ENCODE results near the gene TMEM164.
"Not testable (repeated sequence)": the region's sequence is repeated elsewhere in the genome, so short reads cannot be mapped to it uniquely, and the experiment has no call there.

The TMEM164 gene

DNA sequence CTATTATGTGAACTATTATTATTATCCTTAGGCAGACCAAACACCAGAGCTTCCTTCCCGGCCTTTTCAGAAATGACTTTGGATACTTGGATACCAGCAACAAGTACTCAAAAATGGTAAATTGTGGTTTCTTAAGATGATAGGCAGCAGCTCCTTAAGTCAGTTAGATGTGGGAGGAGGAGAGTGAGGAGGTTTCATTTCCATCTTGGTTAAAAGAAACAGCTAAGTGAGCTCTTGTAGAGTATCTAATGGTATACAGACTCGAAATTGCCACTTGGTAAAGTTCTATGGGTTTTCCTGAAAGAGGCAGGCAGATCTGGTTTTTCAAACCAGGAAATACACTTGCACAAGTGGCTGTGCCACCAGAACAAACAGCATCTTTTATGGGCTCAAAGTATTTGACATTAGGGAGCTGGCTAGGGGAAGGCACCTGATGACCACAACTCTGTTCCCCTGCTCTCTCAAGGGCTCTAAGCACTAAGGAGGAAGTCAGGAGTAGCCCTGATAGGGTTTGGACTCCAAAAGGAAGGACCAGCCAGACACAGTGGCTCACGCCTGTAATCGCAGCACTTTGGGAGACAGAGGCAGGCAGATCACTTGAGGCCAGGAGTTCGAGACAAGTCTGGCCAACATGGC, 130.9 kb downstream of the TMEM164 start:
- no peak for DNase-seq (ENCODE audit: low spot score)

DNA sequence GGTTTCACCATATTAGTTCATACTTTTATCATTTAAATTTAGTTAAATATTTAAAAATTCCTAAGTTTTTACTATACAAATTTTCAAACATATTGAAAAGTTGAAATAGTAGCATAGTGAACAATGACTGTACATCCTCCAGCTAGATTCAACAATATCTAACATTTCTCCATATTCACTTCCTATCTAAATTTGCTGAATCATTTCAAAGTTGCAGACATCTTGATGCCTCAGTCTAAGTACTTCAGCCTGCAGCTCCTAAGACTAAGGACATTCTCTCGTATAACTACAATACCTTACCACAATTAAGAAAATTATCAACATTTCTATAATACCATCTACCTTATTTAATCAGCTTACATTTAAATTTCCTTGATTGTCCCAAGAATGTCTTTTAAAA, 132.7 kb downstream of the TMEM164 start:
- no peak for DNase-seq (ENCODE audit: low spot score)

DNA sequence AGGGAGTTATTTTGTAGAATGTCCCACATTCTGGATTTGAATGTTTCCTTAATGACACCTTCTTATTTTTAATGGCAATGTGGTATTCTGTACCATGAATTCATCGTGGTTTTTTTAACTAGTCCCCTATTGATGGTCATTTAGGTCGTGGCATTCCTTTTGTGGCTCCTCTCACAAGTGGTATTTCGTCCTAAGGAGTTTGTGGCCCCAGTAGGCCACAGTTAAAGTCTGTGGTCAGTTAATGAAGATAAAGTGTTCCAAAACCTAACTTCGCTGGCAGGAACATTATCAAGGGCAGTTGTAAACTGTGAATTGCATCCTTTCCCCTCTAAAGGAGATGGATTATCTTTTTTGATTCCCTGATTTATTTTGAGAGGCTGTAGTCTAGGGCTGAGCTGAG, 133.2 kb downstream of the TMEM164 start:
- DNase-seq (ENCODE audit: low spot score): no peak

DNA sequence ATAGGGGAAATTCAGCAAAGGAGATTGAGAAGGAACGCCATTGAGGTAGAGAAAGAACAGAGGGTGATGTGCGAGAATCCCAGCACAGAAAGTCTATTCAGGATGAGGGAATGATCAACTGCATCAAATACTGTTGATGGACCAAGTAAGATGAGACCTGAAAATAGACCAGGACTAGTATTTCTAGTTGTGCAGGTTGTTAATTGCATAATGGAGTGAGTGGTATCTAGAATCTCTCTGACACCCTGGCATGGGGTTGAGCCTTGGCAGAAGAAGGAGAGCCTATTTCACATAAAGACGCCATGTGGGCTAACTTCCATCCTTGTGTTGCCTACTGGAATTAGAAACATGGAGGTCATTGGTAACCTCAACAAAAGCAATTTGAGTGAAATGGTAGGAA, 135.6 kb downstream of the TMEM164 start:
- DNase-seq (ENCODE audit: low spot score): no peak

DNA sequence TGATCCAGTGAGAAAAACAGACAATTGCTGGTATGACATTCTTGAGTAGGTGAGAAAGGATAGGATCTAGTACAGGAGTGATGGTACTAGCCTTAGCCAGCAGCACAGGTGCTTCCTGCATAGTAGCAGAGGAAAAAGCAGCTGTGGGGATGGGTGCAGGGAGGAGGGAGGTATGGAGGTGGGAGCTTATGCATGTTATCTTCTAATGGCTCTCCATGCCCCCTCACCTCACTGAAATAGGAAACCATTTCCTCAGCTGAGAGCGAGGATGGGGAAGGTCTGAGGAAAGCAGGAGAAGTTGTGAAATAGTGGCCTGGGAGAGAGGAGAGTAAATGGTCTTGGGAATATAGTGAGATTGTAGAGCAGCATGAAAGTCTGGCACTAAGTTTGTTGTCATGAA, 136.3 kb downstream of the TMEM164 start:
- DNase-seq (ENCODE audit: low spot score): no peak

DNA sequence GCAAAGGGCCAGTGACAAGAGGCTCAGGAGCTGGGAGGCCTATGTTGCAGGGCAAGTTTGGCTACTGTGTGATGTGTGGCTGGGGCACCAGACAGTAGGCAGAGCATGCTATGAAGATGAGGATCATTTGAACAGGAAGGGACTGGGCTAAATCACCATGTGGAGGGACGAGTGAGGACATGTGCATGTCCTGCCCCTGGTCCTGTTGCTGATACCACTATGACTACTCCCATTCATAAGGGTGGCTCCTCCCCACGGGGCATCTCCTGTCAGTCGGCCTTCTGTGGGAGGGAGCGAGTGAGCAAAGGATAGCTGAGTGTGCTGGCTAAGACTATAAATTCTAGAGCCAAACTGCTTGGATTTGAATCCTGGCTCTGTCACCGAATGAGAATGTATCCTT, 139.2 kb downstream of the TMEM164 start:
- no peak for DNase-seq (ENCODE audit: low spot score)

DNA sequence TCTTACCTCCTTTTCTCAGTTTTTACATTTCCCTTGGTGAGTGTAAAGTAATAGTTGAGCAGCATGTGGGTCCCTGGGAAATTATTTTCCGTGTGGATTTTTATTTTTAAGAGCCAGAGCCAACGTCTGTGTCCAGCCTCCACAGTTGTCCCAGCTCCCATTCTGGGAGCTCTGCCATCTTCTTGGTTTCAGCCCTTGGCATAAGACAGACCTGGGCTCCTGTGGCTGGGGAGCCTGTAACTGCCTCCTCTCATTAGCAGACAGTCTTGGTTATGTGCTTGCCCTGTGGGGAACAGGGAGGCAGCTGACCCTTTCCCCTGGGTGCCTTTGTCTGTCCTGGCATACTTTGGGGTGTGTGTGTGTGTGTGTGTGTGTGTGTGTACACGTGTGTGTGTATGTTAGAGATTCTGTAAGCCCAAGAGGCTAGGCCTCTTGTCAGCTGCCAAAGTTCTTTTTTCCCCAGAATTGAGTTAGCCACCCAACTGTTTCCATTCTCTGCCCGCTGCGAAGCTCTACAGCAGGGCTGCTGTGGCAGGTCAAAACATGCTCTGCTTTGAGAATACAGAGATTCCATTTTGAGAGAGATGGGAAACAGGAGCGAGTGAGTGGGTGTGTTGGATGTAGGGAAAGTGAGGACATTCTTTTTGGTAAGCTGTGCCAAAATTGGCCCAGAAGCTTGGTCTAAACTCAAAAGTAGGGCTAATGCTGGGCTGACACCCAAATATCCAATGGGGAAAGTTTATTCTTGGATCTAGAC, 140.7 kb downstream of the TMEM164 start:
- no peak for DNase-seq (ENCODE audit: low spot score)

DNA sequence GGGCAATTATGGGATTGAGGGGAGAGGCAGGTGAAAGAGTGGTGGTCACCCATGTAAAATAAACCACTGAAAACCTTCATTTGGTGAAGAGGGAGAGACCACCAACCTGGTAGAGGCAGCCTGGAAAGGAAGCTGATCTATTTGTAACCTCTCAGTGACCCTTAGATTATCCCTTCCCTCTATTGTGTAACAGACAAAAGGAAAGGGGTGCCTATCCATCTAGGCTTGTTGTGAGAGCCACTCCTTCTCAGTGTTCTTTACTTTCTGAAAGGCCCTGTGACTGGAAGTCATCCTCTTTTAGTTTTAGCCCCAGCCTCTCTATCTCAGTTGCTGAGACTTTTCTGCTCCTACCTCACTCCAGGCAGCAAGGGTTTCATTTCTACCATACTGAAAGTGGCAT, 142.4 kb downstream of the TMEM164 start:
- DNase-seq (ENCODE audit: low spot score): no peak

DNA sequence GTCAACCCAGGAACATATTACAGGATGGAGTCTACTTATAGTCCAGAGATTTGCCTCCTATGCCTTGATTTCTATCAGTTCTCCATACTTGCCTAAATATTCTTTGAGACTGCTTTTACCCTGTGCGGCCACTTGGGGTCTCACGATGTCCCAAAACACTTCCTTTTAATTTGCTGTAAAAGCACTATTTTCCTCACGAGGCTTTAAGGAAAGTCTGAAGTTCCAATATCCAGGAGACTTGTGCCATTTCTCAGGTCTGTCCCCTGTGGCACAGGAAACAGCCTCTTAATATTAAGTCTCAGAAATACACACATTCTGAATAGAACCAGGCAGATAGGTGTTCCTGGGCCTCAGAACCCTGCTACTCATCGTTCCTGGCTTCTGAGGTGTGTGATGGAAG, 142.9 kb downstream of the TMEM164 start:
- DNase-seq (ENCODE audit: low spot score): peak; percentile 37

DNA sequence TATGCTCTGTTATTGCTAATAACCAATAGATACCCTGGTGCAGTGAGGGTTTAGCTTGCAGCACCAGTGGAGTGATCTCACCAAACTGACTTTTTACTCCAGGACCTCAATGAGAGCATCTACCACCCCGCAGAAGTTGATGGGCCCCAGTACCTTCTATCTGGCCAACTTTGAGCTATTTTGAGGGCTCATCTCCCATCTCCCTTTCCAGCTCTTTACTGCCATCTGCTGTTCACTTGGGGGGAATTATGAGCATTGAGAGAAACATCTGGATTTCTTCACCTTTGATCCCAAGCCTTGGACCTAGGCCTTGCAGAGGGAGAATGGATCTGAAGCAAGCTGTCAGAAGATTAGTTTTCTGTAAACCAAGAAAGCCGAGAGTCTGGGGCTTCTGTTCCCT, 143.6 kb downstream of the TMEM164 start:
- peak; percentile 47 for DNase-seq (ENCODE audit: low spot score)

DNA sequence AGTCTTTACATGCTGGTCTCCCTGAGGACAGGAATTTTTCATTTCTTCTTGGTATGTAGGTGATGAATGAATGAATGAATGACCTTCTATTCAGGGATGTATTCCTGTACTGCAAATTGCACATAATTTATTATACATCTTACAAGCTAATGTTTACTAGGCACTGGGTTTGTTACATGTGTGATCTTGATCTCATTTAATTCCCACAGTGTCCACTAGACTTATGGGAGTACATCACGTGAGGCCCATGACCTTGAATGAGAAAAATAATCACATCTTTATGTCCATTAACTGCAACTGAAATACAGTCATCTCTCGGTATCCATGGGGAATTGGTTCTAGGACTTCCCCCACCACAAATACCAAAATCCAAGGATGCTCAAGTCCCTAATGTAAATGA, 150.3 kb downstream of the TMEM164 start:
- DNase-seq (ENCODE audit: low spot score): no peak

DNA sequence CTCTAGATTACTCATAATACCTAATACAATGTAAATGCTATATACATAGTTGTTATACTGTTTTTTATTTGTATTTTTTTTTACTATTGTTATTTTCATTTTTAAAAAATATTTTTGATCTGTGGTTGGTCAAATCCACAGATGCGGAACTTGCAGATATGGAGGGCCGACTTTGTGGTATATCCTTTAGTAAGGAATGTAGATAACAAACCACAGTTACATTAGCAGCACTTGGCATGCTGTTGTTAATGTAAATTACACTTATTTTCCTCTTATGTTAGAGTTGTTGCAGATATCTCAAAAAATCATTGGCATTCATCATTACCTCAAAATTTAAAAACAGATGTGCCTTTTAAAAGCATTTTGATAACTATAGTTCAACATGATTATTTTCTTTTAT, 151.0 kb downstream of the TMEM164 start:
- DNase-seq (ENCODE audit: low spot score): no peak

DNA sequence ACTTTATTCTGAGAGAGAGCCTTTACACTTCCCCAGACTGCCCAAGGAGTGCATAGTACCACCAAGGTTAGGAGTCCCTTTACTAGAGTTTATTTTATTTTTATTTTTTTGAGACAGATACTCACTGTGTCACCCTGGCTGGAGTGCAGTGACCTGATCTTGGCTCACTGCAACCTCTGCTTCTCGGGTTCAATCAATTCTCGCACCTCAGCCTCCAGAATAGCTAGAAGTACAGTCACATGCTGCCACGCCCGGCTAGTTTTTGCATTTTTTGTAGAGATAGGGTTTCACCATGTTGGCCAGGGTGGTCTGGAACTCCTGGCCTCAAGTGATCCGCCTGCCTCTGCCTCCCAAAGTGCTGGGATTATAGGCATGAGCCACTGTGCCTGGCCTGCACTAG, 151.4 kb downstream of the TMEM164 start:
- not testable (repeated sequence) for DNase-seq (ENCODE audit: low spot score)

DNA sequence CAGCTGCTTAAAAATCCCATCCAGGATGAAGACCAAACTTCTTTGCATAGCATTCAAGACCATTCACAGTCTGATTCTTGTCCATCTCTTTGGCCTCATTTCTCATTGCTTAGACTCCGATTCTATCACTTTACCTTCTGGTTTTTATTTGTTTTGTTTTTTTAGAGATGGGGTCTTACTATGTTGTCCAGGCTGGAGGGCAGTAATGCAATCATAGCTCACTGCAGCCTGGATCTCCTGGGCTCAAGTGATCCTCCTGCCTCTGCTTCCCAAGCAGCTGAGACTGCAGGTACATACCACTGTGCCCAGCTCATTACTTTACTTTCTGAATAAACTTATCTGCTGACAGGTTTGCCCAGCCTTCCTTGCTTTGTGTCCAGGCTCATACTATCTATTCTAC, 152.8 kb downstream of the TMEM164 start:
- no peak for DNase-seq (ENCODE audit: low spot score)

DNA sequence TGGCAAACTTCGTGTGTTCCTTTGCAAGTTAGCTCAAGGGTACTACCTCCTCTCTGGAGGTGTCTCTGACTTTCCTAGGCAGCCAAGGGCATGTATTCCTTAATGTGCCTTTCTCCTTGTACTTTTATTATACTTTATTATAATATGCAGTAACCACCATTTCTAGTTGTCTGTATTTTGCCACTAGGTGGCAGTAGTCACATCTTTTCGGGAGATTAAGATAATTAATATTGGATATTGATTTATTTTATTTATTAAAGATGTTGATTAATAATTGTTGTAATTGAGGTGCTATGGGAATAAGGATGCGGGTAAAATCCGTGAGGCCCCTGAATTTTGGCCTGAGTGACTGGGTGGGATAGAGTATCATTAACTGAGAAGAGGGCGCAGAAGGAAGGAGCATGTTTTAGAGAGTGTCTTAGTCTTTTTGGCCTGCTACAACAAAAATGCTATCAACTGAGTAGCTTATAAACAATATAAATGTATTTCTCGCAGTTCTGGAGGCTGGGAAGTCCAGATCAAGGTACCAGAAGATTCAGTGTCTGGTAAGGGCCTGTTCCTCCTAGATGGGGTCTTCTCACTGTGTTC, 153.3 kb downstream of the TMEM164 start:
- DNase-seq (ENCODE audit: low spot score): no peak

DNA sequence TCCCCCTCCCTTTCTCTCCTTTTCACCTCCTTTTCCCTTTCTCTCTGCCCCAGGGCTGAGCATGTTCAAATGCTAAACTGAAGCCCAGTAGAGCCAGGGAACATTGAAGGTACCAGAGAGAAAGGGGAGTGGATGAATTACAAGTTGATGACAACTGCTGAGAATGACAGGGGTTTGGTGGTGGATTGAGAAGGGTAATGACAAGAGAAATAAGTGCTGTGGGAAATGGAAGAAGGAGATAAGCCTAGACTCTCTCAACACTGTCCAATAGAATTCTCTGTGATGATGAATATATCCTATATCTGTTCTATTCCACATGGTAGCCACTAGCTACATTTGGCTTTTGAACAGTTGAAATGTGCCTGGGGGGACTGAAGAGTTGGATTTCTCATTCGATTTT, 154.5 kb downstream of the TMEM164 start:
- no peak for DNase-seq (ENCODE audit: low spot score)

DNA sequence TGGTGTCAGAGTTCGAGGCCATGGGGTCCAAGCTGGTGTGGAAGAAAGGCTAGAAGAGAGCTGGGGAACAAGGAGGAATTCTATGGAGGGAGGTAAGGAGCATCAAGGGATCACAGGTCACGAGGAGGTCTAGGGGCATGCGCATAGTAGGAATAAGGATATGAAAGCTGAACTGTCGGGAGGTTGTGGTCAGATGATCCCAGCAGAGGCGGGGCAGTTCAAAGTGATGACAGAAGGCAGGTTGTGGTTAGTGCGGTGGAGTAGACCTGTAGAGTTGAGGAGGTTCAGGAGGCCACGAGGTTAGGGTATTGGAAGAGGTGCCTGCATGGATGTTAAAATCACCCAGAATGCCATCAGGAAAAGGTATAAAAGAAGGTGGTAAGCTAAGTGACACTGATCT, 156.3 kb downstream of the TMEM164 start:
- DNase-seq (ENCODE audit: low spot score): no peak

DNA sequence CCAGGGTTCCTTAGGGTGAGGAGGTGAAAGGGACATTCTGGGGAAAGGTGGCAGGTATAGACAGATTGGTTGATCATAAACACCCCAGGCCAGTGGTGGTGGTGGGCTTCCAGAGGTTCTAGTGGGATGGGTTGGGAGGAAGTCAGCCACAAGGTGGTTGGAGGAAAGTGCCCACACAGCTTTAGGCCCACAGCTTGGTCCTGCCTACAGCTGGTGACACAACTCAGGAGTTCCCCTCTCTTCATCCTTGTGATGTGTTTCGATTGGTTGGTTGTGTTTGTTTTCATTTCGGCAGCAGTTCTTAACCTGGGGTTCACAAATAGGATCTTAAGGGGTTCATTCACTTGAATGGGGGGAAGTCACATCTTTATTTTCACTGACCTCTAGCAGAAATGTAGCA, 157.0 kb downstream of the TMEM164 start:
- DNase-seq (ENCODE audit: low spot score): no peak

DNA sequence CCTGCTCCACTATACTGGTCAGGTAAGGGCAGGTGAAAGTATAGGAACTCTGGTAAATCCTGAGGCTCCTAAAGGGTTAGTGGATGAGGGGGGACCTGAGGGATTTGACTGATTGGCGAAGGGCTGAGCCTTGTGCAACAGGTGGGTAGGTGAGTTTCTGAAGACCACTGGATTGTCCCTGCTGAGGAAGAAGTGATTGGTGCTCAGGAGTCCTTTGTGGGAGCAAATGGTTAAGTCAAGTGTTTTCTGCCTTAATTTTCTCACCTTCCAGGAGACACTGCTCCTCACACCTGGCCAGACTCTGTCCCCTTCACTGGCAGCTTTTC, 158.4 kb downstream of the TMEM164 start:
- no peak for DNase-seq (ENCODE audit: low spot score)

DNA sequence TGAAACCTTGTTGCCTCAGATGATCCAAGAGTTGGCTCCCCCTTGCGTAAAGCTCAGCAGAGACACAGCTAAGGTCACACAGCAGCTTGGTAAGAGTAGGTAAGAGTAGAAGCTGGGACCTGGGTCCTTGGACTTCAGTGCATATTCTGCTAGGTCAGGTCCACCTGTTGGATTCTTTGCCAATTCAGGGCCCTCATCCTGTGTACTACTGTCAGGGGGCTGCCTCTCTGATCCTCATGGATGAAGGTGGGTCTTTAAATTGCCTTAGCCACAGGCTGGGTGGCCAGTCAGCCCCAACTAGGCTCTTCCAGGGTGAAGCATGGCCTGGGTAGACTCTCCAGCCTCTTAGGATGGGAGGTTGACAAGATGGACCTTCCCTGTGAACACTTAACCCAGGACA, 159.2 kb downstream of the TMEM164 start:
- DNase-seq (ENCODE audit: low spot score): no peak

DNA sequence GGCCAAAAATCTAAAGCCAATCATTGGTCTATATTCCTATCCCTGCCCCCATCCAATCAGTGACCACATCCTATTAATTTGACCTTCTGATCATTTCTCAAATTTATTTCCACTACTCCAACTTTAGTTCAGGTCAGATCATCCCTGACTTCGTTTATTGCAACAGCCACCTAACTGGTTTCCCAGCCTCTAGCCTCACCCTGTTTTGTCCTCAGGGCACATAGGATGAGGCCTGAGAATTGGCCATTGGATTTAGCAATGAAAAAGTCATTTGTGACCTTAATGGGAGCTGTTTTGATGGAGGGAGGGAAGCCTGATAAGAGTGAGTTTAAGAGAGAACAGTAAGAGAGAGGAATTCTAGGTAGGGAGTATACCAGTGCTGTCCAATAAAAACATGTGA, 160.0 kb downstream of the TMEM164 start:
- no peak for DNase-seq (ENCODE audit: low spot score)

DNA sequence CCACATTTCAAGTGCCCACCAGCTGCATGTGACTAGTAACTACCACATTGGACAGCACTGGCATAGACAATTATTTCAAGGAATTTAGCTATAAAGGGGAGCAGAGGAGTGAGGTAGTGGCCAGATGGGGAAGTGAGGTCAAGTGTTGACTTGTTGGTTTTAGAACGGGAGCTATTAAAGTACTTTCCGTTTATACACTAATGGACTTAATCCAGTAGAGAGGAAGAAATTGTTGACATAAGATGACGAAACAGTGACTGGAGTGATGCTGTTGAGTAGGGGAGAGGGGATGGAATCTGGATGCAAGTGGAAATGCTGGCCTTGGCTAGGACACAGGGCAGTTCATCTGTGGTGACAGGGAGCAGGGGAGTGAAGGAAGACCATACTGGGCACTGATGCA, 160.6 kb downstream of the TMEM164 start:
- DNase-seq (ENCODE audit: low spot score): no peak

DNA sequence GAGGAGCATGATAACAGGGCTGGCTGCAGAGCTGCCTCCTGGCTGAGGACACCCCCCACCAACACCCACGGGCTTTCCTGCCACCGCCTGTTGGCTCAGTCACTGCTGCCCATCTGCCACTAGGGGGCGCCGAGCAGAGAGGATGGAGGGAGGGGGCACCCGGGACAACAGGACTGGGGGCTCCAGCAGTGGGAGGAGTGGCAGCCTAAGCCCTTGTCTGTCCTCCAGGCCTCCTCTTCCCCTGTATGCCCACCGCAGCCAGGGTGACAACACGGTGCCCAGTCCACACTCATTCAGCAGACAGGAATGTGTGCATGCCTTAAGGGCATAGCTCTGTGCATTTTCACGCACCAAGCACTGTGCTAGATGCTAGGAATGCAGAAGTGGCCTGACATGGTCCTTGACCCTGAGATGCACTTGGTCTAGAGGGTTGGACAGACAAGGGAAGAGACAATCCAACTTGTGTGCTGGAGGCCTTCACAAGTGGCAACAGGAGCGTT, 165.1 kb downstream of the TMEM164 start:
- DNase-seq (ENCODE audit: low spot score): no peak

DNA sequence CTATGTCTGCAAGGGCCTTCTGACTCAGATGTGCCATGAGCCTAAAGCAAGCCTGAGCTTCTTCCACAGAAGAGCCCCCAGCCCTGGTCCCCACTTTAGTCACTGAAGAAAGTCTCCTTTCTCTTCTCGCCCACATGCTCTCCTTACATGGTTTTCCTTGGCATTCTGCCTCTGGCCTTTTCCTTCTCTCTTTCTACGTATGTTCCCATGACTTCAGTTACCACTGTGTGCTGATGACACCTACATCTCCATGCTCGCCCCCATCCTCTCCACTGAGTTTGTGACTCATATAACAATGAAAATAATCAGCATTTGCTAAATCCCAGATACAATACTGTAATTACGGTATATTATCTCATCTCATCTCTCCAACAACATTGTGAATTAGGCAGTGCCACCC, 165.7 kb downstream of the TMEM164 start:
- no peak for DNase-seq (ENCODE audit: low spot score)

All from AG08396 (cell line).